Tibial nerve (tissue), 4 donors: ENCODE data around the gene ITM2C. TPM values are rescaled to one million over a fixed set of nuclear protein-coding genes. Genes with fewer than 3 reads are reported as not detected.
A peak's percentile ranks its signal among the peaks of the same experiment; 100 is the strongest.

Experiments
- DNase-seq, 2 donors: peaks; one replicate each; pipeline ENCODE4 v3.0.0-alpha.2; 2019; ENCODE audit warnings: low spot score in 2 of 2
- H3K27ac ChIP-seq, 4 donors: fragments of 200-600 bp; sonication (generic) in 3 of 4; one replicate each; pipeline ENCODE4 v1.5.1; 2017 to 2019; ENCODE audit warnings: mild to moderate bottlenecking in 1 of 4
- H3K27me3 ChIP-seq, 2 donors: fragments of 200-600 bp; sonication (generic) in 1 of 2; one replicate each; pipeline versions ENCODE4 v1.5.1 to v1.6.0; 2017 to 2019
- H3K36me3 ChIP-seq, 3 donors: fragments of 200-600 bp; sonication (generic); one replicate each; pipeline ENCODE4 v1.5.1; 2018 to 2019
- H3K4me1 ChIP-seq, 4 donors: fragments of 200-600 bp; sonication (generic) in 3 of 4; one replicate each; pipeline ENCODE4 v1.5.1; 2017 to 2019
- H3K4me3 ChIP-seq, 4 donors: fragments of 200-600 bp; sonication (generic) in 3 of 4; one replicate each; pipeline ENCODE4 v1.5.1; 2017 to 2019; ENCODE audit warnings: mild to moderate bottlenecking in 1 of 4, moderate library complexity in 1 of 4
- H3K9me3 ChIP-seq, 4 donors: fragments of 200-600 bp; sonication (generic) in 3 of 4; one replicate each; pipeline ENCODE4 v1.5.1; 2017 to 2019
- EP300 ChIP-seq, 2 donors: sonication (generic); formaldehyde crosslinking; IDR thresholded peaks; one replicate each; pipeline ENCODE4 v1.6.1; 2017; ENCODE audit warnings: antibody characterized with exemption in 2 of 2, mild to moderate bottlenecking in 1 of 2
- POLR2A ChIP-seq, 2 donors: fragments of 450-650 bp; IDR thresholded peaks; one replicate each; pipeline ENCODE4 v1.6.1; 2017; ENCODE audit warnings: antibody characterized with exemption in 2 of 2, mild to moderate bottlenecking in 2 of 2, moderate library complexity in 2 of 2
- WGBS, 2 donors: methylation state at CpG; one replicate each; pipeline ENCODE4 v1.1.5; 2018; 5-methylcytosine and 5-hydroxymethylcytosine counted together
- total RNA-seq, 4 donors: library from RNA; depleted of rRNA; stranded (reverse); fragments of >200 nt; gene quantifications; one replicate each; pipeline ENCODE4 v1.1.0, GENCODE V29; 2016
- TF ChIP-seq, protein P1 (sequence below), 5 experiments: fragments of 200-600 bp in 3 of 5; fragments of 450-650 bp in 2 of 5; sonication (generic) in 3 of 5; IDR thresholded peaks; one replicate each; pipeline ENCODE4 v1.5.1; 2016 to 2019; ENCODE audit warnings: antibody characterized with exemption in 5 of 5, mild to moderate bottlenecking in 3 of 5, moderate library complexity in 2 of 5

Gene ITM2C
- total RNA-seq, 4 donors from 2014 or later: 80.1 to 146 (median 128) TPM

- H3K9me3 ChIP-seq: peaks cover 0 to 8% (median 0%) of the 10 kb centered on the region in 4 donors
- H3K4me1 ChIP-seq: peaks cover 0 to 8% (median 0%) of the 10 kb centered on the region in 4 donors
- no peaks in the 10 kb centered on the region for H3K36me3 ChIP-seq
- no peak overlapping the region for H3K4me3 ChIP-seq
- H3K27me3 ChIP-seq: peaks cover 0 to 4% of the 10 kb centered on the region in 2 donors
- WGBS, 2 donors: 58 to 63% methylated on average over 6 of the region's 6 CpGs
- DNase-seq: no peak
- TF ChIP-seq EP300 (IDR thresholded peaks at IDR 0.05): no peak
- TF ChIP-seq, protein P1, sequence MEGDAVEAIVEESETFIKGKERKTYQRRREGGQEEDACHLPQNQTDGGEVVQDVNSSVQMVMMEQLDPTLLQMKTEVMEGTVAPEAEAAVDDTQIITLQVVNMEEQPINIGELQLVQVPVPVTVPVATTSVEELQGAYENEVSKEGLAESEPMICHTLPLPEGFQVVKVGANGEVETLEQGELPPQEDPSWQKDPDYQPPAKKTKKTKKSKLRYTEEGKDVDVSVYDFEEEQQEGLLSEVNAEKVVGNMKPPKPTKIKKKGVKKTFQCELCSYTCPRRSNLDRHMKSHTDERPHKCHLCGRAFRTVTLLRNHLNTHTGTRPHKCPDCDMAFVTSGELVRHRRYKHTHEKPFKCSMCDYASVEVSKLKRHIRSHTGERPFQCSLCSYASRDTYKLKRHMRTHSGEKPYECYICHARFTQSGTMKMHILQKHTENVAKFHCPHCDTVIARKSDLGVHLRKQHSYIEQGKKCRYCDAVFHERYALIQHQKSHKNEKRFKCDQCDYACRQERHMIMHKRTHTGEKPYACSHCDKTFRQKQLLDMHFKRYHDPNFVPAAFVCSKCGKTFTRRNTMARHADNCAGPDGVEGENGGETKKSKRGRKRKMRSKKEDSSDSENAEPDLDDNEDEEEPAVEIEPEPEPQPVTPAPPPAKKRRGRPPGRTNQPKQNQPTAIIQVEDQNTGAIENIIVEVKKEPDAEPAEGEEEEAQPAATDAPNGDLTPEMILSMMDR (IDR thresholded peaks at IDR 0.05): no peak
- no peak for TF ChIP-seq POLR2A (IDR thresholded peaks at IDR 0.05)
- no peak overlapping the region for H3K27ac ChIP-seq
Measured at GRCh38 chr2:230891509-230891908, 26.8 kb downstream of the ITM2C start.

- Histone ChIP-seq H3K27ac (no peak overlapping the region), H3K9me3 (peaks cover 0 to 8% (median 0%) of the 10 kb centered on the region in 4 donors), H3K36me3 (no peaks in the 10 kb centered on the region), H3K4me1 (peaks cover 0 to 8% (median 0%) of the 10 kb centered on the region in 4 donors), H3K27me3 (peaks cover 0 to 4% of the 10 kb centered on the region in 2 donors), H3K4me3 (no peak overlapping the region)
- WGBS, 2 donors: 27 to 37% methylated on average over 6 of the region's 6 CpGs
- TF ChIP-seq, protein P1 (IDR thresholded peaks at IDR 0.05): no peak
- no peak for TF ChIP-seq POLR2A (IDR thresholded peaks at IDR 0.05)
- DNase-seq: no peak
Measured at GRCh38 chr2:230893338-230893737, 28.6 kb downstream of the ITM2C start.

DNA sequence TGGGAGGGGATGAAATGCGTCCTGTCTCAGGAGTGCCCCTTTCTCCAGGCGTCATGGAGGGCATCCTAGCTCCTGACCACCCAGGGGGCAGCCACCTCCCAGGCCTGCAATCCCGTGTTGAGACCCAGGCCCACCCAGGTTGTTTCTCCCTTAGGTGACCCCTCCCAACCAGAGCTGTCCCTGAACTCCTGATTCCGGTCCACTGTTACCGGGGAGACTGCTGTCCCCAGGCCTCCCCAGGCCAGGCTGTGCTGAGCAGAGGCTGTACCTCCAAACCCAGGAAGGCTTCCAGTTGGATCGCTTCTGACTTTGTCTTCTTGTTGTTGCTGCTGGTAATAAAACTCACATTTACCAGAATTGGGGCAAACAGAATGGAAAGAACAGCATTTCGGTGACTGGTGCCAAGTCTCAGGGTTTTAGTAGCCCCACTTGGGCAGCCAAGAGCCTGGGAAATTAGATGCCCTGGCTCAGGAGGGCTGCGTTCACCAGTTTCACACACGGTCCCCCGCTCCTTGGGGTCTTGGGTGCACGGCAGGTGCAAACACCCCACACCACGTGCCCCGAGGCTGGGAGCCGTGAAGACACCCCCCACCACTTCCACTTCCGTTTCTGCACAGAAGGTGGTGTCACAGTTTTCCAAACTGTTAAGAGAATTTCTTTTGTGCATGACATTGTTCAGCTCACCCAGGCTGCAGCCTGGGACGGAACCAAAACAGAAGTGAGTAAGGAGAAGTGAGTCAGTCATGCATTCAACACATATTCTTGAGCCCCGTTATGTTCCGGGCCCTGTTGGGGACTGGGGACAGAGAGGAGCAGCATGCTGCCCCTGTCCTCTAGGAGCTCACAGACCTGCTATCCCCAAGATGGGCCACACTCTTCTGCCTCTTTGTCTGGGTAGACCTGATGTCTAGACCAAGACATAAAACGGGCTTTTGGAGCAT lies 29.4 kb downstream of the ITM2C start:
- no peak overlapping the region for H3K27ac ChIP-seq
- no peak overlapping the region for H3K4me3 ChIP-seq
- peaks cover 0 to 8% (median 2%) of the 10 kb centered on the region in 4 donors for H3K4me1 ChIP-seq
- 64 to 71% methylated on average over 17 to 19 of the region's 19 CpGs for WGBS, 2 donors
- peaks cover 0 to 8% (median 0%) of the 10 kb centered on the region in 4 donors for H3K9me3 ChIP-seq
- no peak for DNase-seq
- TF ChIP-seq EP300 (IDR thresholded peaks at IDR 0.05) (no peak), POLR2A (IDR thresholded peaks at IDR 0.05) (no peak)
- TF ChIP-seq, protein P1 (IDR thresholded peaks at IDR 0.05): no peak
- peaks cover 0 to 4% of the 10 kb centered on the region in 2 donors for H3K27me3 ChIP-seq
- H3K36me3 ChIP-seq: no peaks in the 10 kb centered on the region

DNA sequence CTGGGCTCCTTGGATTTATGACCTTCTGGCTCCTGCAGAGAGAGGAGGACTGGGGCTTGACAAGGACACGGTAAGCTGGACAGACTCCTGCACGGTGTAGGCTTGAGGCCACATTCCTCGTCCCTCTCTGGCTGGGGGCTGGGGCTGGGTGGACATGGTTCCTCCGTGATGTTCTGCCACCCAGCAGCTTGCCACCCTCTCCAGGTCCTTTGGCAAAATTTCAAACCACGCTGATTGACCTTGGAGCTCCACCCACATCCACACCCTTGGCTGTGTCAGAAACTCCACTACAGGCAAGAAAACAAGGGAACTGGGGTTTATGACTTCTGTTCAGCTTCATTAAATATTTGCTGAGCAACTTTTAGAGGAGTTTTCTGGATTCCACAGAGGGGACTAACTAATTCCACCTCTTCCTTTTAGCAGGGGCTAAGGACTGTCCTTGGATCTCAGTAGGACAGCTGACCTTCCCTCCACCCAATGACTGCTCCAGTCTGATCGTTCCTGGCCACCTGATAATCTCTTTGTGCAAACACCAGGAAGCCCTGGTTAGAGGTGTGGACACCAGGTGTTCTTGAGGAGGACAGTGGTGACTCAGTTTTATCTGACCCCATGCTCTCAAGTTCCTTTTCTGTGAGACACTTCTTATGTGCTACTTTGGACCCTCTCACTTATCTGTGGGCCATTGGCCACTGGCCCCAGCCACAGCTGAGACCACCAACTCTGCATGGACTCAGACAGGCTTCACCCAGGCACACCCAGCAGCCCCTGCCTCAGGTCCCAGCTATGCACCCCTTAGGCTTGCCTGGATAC lies 31.0 kb downstream of the ITM2C start:
- H3K36me3 ChIP-seq: no peaks in the 10 kb centered on the region
- peaks cover 0 to 4% of the 10 kb centered on the region in 2 donors for H3K27me3 ChIP-seq
- 45 to 55% methylated on average over 6 of the region's 6 CpGs for WGBS, 2 donors
- TF ChIP-seq POLR2A (IDR thresholded peaks at IDR 0.05) (no peak), EP300 (IDR thresholded peaks at IDR 0.05) (no peak)
- TF ChIP-seq, protein P1 (IDR thresholded peaks at IDR 0.05): no peak
- H3K4me3 ChIP-seq: no peak overlapping the region
- DNase-seq: no peak
- peak overlapping the region in 1 of 4 donors; percentile 50 for H3K27ac ChIP-seq
- peaks cover 0 to 8% (median 0%) of the 10 kb centered on the region in 4 donors for H3K9me3 ChIP-seq
- H3K4me1 ChIP-seq: peaks cover 0 to 8% (median 4%) of the 10 kb centered on the region in 4 donors
